H1 (cell line): ENCODE measurements around the gene IRF4. TPM values are rescaled to one million over a fixed set of nuclear protein-coding genes. Genes with fewer than 3 reads are reported as not detected.

ENCODE experiments used
- polyA plus RNA-seq, 7 experiments: library from polyadenylated mRNA; depleted of rRNA in 3 of 7; stranded (reverse) in 5 of 7; unstranded in 2 of 7; fragments of >200 nt in 5 of 7; fragments of 200-250 nt in 2 of 7; gene quantifications; 1 replicate in 5 of 7; 2 replicates in 1 of 7; 4 replicates in 1 of 7; pipeline versions ENCODE4 v1.2.1 to v1.2.3, GENCODE V29; 2011 to 2013; ENCODE audit warnings: missing spikeins in 2 of 7, mixed read lengths in 2 of 7
- total RNA-seq: library from RNA; stranded (reverse); fragmentation: NEBNext Ultra II Directional; extraction: Animal tissue kit (Norgen Biotek cat#: 25700); gene quantifications from 2 replicates; pipeline ENCODE4 v1.2.1, GENCODE V29; 2021
- TF ChIP-seq, protein P1 (sequence below): fragments of 300-600 bp; sonication (generic); IDR thresholded peaks from 2 replicates; pipeline ENCODE4 v1.7.1; 2012; ENCODE audit warnings: low read length, moderate library complexity, mild to moderate bottlenecking, inconsistent platforms; ENCODE audit not compliant: insufficient replicate concordance

IRF4 gene
- total and polyA plus RNA-seq, 2 of the 8 experiments (the other 6 are each of a cell fraction or from before 2014, with no cell fraction given), result 0.77 to 2.1 TPM

DNA sequence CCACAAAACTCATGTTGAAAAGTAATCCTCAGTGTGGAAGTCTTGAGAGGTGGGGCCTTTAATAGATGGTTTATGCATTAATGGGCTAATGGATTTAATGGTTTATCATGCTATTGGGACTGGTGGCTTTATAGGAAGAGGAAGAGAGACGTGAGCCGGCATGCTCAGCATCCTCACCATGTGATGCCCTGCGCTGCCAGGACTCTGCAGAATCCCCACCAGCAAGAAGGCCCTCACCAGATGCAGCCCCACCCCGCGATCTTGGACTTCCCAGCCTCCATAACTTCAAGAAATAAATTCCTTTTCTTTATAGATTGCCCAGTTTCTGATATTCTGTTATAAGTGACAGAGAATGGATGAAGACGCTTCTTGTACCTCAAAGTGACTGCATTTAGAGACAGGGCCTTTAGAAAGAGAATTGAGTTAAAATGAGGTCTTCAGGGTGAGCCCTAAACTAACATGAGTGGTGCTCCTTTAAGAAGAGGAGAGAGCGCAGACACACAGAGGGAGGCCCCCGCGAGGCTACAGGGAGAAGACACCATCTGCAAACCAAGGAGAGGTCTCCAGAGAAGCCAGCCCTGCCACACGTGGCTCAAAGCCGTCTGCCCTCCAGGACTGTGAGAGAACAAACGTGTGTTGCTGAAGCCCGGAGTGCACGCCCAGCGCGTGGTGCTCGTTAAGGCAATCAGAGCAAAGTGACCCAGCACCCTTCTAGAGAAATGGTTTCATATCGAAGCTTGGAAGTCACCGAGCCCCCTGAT lies 56.9 kb downstream of the IRF4 start (continued):
- TF ChIP-seq, protein P1, sequence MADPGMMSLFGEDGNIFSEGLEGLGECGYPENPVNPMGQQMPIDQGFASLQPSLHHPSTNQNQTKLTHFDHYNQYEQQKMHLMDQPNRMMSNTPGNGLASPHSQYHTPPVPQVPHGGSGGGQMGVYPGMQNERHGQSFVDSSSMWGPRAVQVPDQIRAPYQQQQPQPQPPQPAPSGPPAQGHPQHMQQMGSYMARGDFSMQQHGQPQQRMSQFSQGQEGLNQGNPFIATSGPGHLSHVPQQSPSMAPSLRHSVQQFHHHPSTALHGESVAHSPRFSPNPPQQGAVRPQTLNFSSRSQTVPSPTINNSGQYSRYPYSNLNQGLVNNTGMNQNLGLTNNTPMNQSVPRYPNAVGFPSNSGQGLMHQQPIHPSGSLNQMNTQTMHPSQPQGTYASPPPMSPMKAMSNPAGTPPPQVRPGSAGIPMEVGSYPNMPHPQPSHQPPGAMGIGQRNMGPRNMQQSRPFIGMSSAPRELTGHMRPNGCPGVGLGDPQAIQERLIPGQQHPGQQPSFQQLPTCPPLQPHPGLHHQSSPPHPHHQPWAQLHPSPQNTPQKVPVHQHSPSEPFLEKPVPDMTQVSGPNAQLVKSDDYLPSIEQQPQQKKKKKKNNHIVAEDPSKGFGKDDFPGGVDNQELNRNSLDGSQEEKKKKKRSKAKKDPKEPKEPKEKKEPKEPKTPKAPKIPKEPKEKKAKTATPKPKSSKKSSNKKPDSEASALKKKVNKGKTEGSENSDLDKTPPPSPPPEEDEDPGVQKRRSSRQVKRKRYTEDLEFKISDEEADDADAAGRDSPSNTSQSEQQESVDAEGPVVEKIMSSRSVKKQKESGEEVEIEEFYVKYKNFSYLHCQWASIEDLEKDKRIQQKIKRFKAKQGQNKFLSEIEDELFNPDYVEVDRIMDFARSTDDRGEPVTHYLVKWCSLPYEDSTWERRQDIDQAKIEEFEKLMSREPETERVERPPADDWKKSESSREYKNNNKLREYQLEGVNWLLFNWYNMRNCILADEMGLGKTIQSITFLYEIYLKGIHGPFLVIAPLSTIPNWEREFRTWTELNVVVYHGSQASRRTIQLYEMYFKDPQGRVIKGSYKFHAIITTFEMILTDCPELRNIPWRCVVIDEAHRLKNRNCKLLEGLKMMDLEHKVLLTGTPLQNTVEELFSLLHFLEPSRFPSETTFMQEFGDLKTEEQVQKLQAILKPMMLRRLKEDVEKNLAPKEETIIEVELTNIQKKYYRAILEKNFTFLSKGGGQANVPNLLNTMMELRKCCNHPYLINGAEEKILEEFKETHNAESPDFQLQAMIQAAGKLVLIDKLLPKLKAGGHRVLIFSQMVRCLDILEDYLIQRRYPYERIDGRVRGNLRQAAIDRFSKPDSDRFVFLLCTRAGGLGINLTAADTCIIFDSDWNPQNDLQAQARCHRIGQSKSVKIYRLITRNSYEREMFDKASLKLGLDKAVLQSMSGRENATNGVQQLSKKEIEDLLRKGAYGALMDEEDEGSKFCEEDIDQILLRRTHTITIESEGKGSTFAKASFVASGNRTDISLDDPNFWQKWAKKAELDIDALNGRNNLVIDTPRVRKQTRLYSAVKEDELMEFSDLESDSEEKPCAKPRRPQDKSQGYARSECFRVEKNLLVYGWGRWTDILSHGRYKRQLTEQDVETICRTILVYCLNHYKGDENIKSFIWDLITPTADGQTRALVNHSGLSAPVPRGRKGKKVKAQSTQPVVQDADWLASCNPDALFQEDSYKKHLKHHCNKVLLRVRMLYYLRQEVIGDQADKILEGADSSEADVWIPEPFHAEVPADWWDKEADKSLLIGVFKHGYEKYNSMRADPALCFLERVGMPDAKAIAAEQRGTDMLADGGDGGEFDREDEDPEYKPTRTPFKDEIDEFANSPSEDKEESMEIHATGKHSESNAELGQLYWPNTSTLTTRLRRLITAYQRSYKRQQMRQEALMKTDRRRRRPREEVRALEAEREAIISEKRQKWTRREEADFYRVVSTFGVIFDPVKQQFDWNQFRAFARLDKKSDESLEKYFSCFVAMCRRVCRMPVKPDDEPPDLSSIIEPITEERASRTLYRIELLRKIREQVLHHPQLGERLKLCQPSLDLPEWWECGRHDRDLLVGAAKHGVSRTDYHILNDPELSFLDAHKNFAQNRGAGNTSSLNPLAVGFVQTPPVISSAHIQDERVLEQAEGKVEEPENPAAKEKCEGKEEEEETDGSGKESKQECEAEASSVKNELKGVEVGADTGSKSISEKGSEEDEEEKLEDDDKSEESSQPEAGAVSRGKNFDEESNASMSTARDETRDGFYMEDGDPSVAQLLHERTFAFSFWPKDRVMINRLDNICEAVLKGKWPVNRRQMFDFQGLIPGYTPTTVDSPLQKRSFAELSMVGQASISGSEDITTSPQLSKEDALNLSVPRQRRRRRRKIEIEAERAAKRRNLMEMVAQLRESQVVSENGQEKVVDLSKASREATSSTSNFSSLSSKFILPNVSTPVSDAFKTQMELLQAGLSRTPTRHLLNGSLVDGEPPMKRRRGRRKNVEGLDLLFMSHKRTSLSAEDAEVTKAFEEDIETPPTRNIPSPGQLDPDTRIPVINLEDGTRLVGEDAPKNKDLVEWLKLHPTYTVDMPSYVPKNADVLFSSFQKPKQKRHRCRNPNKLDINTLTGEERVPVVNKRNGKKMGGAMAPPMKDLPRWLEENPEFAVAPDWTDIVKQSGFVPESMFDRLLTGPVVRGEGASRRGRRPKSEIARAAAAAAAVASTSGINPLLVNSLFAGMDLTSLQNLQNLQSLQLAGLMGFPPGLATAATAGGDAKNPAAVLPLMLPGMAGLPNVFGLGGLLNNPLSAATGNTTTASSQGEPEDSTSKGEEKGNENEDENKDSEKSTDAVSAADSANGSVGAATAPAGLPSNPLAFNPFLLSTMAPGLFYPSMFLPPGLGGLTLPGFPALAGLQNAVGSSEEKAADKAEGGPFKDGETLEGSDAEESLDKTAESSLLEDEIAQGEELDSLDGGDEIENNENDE, result no peak
